Endodermal cell (in vitro differentiated cells): ENCODE results near the gene SERPINE1. TPM values are rescaled to one million over a fixed set of nuclear protein-coding genes. Genes with fewer than 3 reads are reported as not detected.
"Not testable (repeated sequence)": the region's sequence is repeated elsewhere in the genome, so short reads cannot be mapped to it uniquely, and the experiment has no call there.

Experiments used
- DNase-seq: peaks from one replicate; pipeline ENCODE4 v3.0.0-alpha.2; 2017
- H3K27ac ChIP-seq: 2 replicates; pipeline ENCODE4 v1.5.1; 2013; ENCODE audit warnings: mild to moderate bottlenecking, low read depth, low read length, moderate library complexity
- H3K27me3 ChIP-seq: 2 replicates; pipeline ENCODE4 v1.6.1; 2013; ENCODE audit warnings: mild to moderate bottlenecking, low read length, moderate library complexity; ENCODE audit not compliant: insufficient read depth, control insufficient read depth, poor library complexity, severe bottlenecking
- H3K36me3 ChIP-seq: 2 replicates; pipeline ENCODE4 v1.7.0; 2013; ENCODE audit warnings: mild to moderate bottlenecking, low read length, moderate library complexity; ENCODE audit not compliant: control insufficient read depth, insufficient read depth
- H3K4me1 ChIP-seq: one replicate; pipeline ENCODE4 v1.7.0; 2013; ENCODE audit warnings: low read length; ENCODE audit not compliant: control insufficient read depth, insufficient read depth
- H3K4me3 ChIP-seq: 2 replicates; pipeline ENCODE4 v1.5.1; 2013; ENCODE audit warnings: mild to moderate bottlenecking, low read length, moderate library complexity
- H3K9ac ChIP-seq: 2 replicates; pipeline ENCODE4 v1.6.1; 2013; ENCODE audit warnings: mild to moderate bottlenecking, low read length, moderate library complexity; ENCODE audit not compliant: poor library complexity, severe bottlenecking; ENCODE audit errors: extremely low read depth
- H3K9me3 ChIP-seq: 2 replicates; pipeline ENCODE4 v1.6.1; 2013; ENCODE audit warnings: mild to moderate bottlenecking, low read length, moderate library complexity; ENCODE audit not compliant: control insufficient read depth
- H3K27ac Mint-ChIP-seq: 2 replicates; pipeline ENCODE4 v1.8.0; 2020; ENCODE audit warnings: mixed read lengths
- H3K27me3 Mint-ChIP-seq: 2 replicates; pipeline ENCODE4 v1.8.0; 2021; ENCODE audit warnings: mild to moderate bottlenecking, mixed read lengths; ENCODE audit not compliant: insufficient read depth
- H3K36me3 Mint-ChIP-seq: 2 replicates; pipeline ENCODE4 v1.8.0; 2020; ENCODE audit warnings: low read depth, mixed read lengths
- H3K4me1 Mint-ChIP-seq: 2 replicates; pipeline ENCODE4 v1.8.0; 2020; ENCODE audit warnings: mixed read lengths
- H3K4me3 Mint-ChIP-seq: 2 replicates; pipeline ENCODE4 v1.8.0; 2020; ENCODE audit warnings: mild to moderate bottlenecking, moderate library complexity, mixed read lengths
- H3K9me3 Mint-ChIP-seq: 2 replicates; pipeline ENCODE4 v1.8.0; 2020; ENCODE audit warnings: mild to moderate bottlenecking, mixed read lengths
- WGBS, 2 experiments: methylation state at CpG; one replicate each; pipeline versions ENCODE4 v1.1.5 to v1.1.7; 2013; ENCODE audit warnings: missing lambda C conversion rate in 2 of 2, mixed read lengths in 1 of 2; ENCODE audit not compliant: insufficient coverage in 1 of 2, insufficient read length in 1 of 2; 5-methylcytosine and 5-hydroxymethylcytosine counted together
- total RNA-seq, 2 donors: library from RNA; stranded (reverse); fragmentation: NEBNext Ultra II Directional in 1 of 2; extraction: Animal tissue kit (Norgen Biotek cat#: 25700) in 1 of 2; gene quantifications; 2 replicates in 1 of 2; 3 replicates in 1 of 2; pipeline ENCODE4 v1.2.1, GENCODE V29; 2021
- TF ChIP-seq, protein P1 (sequence below): fragments of 200-600 bp; sonication (generic); conservative IDR thresholded peaks from 2 replicates; pipeline ENCODE4 v1.5.0; 2021; ENCODE audit warnings: antibody characterized with exemption, mild to moderate bottlenecking

Gene SERPINE1
- total RNA-seq, 2 donors from 2014 or later = 0.89 to 4.9 TPM

DNA sequence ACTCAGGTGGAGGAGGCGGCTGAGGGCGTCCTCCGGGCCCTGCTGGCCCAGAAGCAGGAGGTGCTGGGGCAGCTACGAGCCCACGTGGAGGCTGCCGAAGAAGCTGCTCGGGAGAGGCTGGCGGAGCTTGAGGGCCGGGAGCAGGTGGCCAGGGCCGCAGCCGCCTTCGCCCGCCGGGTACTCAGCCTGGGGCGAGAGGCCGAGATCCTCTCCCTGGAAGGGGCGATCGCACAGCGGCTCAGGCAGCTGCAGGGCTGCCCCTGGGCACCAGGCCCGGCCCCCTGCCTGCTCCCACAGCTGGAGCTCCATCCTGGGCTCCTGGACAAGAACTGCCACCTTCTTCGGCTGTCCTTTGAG, 38.9 kb upstream of the SERPINE1 start:
- Mint-ChIP-seq H3K4me3 (no peak overlapping the region), H3K9me3 (peaks cover 19% of the 10 kb centered on the region), H3K4me1 (peaks cover 7% of the 10 kb centered on the region), H3K27ac (no peak overlapping the region), H3K27me3 (peaks cover 2% of the 10 kb centered on the region), H3K36me3 (peaks cover 31% of the 10 kb centered on the region)
- no peak overlapping the region for H3K9ac ChIP-seq
- H3K27ac ChIP-seq = no peak overlapping the region
- TF ChIP-seq, protein P1, sequence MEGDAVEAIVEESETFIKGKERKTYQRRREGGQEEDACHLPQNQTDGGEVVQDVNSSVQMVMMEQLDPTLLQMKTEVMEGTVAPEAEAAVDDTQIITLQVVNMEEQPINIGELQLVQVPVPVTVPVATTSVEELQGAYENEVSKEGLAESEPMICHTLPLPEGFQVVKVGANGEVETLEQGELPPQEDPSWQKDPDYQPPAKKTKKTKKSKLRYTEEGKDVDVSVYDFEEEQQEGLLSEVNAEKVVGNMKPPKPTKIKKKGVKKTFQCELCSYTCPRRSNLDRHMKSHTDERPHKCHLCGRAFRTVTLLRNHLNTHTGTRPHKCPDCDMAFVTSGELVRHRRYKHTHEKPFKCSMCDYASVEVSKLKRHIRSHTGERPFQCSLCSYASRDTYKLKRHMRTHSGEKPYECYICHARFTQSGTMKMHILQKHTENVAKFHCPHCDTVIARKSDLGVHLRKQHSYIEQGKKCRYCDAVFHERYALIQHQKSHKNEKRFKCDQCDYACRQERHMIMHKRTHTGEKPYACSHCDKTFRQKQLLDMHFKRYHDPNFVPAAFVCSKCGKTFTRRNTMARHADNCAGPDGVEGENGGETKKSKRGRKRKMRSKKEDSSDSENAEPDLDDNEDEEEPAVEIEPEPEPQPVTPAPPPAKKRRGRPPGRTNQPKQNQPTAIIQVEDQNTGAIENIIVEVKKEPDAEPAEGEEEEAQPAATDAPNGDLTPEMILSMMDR = no peak
- no peaks in the 10 kb centered on the region for H3K9me3 ChIP-seq
- no peak for DNase-seq
- H3K4me3 ChIP-seq = no peak overlapping the region
- no peaks in the 10 kb centered on the region for H3K36me3 ChIP-seq
- 96 to 100% methylated on average over 4 to 21 of the region's 21 CpGs for WGBS, 2 experiments
- no peaks in the 10 kb centered on the region for H3K4me1 ChIP-seq
- no peaks in the 10 kb centered on the region for H3K27me3 ChIP-seq

DNA sequence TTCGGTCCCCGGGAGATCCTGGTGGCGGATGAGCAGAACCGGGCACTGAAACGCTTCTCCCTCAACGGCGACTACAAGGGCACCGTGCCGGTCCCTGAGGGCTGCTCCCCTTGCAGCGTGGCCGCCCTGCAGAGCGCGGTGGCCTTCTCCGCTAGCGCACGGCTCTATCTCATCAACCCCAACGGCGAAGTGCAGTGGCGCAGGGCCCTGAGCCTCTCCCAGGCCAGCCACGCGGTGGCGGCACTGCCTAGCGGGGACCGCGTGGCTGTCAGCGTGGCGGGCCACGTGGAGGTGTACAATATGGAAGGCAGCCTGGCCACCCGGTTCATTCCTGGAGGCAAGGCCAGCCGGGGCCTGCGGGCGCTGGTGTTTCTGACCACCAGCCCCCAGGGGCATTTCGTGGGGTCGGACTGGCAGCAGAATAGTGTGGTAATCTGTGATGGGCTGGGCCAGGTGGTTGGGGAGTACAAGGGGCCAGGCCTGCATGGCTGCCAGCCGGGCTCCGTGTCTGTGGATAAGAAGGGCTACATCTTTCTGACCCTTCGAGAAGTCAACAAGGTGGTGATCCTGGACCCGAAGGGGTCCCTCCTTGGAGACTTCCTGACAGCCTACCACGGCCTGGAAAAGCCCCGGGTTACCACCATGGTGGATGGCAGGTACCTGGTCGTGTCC, 37.9 kb upstream of the SERPINE1 start:
- Mint-ChIP-seq H3K27me3 (peaks cover 2% of the 10 kb centered on the region), H3K36me3 (peaks cover 31% of the 10 kb centered on the region), H3K9me3 (peaks cover 19% of the 10 kb centered on the region), H3K4me1 (peaks cover 7% of the 10 kb centered on the region), H3K27ac (no peak overlapping the region), H3K4me3 (no peak overlapping the region)
- H3K27ac ChIP-seq = no peak overlapping the region
- H3K9me3 ChIP-seq = no peaks in the 10 kb centered on the region
- H3K4me3 ChIP-seq = no peak overlapping the region
- no peaks in the 10 kb centered on the region for H3K27me3 ChIP-seq
- H3K4me1 ChIP-seq = no peaks in the 10 kb centered on the region
- TF ChIP-seq, protein P1 = no peak
- 94 to 97% methylated on average over 37 to 41 of the region's 41 CpGs for WGBS, 2 experiments
- no peak for DNase-seq
- H3K36me3 ChIP-seq = no peaks in the 10 kb centered on the region
- H3K9ac ChIP-seq = no peak overlapping the region

DNA sequence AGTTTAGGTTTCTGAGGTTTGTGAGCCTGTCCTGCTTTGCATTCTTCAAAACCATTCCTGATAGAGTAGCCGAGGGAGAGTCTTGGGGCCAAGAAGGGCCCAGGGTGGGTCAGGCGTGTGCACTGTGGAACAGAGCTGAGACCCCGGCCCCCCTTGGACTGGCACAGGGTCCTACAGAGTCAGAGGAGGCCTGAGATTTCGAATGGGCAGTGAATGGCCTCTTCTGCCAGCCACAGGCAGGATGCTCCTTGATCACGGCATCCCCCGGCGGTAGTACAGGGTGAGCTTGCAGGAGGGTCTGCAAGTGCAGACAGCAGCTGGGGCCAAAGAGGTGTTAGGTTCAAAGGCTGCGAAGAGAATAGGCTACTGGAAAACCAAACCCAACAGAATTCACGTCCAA, 37.0 kb upstream of the SERPINE1 start:
- H3K27ac ChIP-seq = no peak overlapping the region
- TF ChIP-seq, protein P1 = no peak
- H3K36me3 ChIP-seq = no peaks in the 10 kb centered on the region
- H3K27me3 ChIP-seq = no peaks in the 10 kb centered on the region
- no peak overlapping the region for H3K4me3 ChIP-seq
- H3K36me3 Mint-ChIP-seq = peaks cover 31% of the 10 kb centered on the region
- no peaks in the 10 kb centered on the region for H3K9me3 ChIP-seq
- no peaks in the 10 kb centered on the region for H3K4me1 ChIP-seq
- H3K27ac Mint-ChIP-seq = no peak overlapping the region
- H3K9ac ChIP-seq = no peak overlapping the region
- peaks cover 2% of the 10 kb centered on the region for H3K27me3 Mint-ChIP-seq
- no peak for DNase-seq
- WGBS, 2 experiments = 92 to 95% methylated on average over 7 to 9 of the region's 9 CpGs
- H3K9me3 Mint-ChIP-seq = peaks cover 19% of the 10 kb centered on the region
- H3K4me3 Mint-ChIP-seq = no peak overlapping the region
- H3K4me1 Mint-ChIP-seq = peaks cover 3% of the 10 kb centered on the region

DNA sequence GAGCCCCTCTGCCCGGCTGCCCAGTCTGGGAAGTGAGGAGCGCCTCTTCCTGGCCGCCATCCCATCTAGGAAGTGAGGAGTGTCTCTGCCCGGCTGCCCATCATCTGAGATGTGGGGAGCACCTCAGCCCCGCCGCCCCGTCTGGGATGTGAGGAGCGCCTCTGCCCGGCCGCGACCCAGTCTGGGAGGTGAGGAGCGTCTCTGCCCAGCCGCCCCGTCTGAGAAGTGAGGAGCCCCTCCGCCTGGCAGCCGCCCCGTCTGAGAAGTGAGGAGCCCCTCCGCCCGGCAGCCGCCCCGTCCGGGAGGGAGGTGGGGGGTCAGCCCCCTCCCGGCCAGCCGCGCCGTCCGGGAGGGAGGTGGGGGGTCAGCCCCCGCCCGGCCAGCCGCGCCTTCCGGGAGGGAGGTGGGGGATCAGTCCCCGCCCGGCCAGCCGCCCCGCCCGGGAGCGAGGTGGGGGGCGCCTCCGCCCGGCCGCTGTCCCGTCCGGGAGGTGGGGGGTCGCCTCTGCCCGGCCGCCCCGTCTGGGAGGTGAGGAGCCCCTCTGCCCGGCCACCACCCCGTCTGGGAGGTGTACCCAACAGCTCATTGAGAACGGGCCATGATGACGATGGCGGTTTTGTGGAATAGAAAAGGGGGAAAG, 34.5 kb upstream of the SERPINE1 start:
- not testable (repeated sequence) for H3K27ac ChIP-seq, DNase-seq, H3K27ac Mint-ChIP-seq, H3K9me3 ChIP-seq, H3K9ac ChIP-seq, H3K4me1 ChIP-seq, H3K4me1 Mint-ChIP-seq, H3K27me3 Mint-ChIP-seq, H3K4me3 ChIP-seq, H3K36me3 ChIP-seq, H3K27me3 ChIP-seq, H3K4me3 Mint-ChIP-seq
- WGBS, 2 experiments = 97% methylated on average over 12 to 49 of the region's 53 CpGs
- Mint-ChIP-seq H3K36me3 (peaks cover 31% of the 10 kb centered on the region), H3K9me3 (peaks cover 19% of the 10 kb centered on the region)
